HG03442 (cell line): Measurements from ENCODE around the gene TIMM13.
"Not testable (repeated sequence)": the region's sequence is repeated elsewhere in the genome, so short reads cannot be mapped to it uniquely, and the experiment has no call there.

Experiments
- ATAC-seq: cut with Tn5 transposase; IDR thresholded peaks from one replicate; pipeline ENCODE4 v1.9.1; 2021; ENCODE audit warnings: mild to moderate bottlenecking, moderate library complexity; ENCODE audit not compliant: unreplicated experiment

Gene TIMM13

DNA sequence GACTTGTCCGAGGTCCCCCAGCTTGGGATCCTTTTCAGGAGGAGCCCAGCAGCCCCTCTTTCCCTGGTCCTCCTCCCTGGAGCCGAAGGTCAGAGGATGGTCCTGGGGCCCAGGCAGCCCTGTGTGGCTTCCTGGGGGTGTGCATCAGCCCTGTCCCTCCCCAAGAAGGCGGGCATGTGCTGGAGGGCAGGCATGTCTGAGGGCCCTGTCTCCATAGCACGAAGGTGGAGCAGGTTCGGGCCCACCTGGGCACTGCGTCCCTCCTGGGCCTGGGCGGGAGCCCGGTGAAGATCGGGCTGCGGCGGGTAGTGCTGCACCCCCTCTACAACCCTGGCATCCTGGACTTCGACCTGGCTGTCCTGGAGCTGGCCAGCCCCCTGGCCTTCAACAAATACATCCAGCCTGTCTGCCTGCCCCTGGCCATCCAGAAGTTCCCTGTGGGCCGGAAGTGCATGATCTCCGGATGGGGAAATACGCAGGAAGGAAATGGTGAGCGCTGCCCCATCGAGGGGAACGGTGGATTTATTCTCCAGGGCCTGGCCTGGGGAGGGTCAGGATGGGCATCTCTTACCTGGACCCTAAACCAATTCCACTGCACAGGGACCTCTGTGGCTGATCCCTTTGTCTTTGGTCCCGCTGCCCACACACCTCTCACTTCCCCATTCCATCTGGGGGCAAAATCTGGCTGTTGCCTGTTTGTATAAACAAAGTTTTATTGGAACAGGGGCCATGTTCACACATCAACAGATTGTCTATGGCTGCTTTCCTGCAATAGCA lies 10.9 kb downstream of the TIMM13 start:
- no peak for ATAC-seq

- ATAC-seq = no peak
These were observed 11.4 kb downstream of the TIMM13 start for GRCh38 chr19:2415973-2416319.

GRCh38 chr19:2415281-2415972 lies 12.0 kb downstream of the TIMM13 start:
- ATAC-seq = no peak

GRCh38 chr19:2413629-2414028 lies 13.8 kb downstream of the TIMM13 start:
- no peak for ATAC-seq

GRCh38 chr19:2413159-2413558 lies 14.2 kb downstream of the TIMM13 start:
- no peak for ATAC-seq

DNA sequence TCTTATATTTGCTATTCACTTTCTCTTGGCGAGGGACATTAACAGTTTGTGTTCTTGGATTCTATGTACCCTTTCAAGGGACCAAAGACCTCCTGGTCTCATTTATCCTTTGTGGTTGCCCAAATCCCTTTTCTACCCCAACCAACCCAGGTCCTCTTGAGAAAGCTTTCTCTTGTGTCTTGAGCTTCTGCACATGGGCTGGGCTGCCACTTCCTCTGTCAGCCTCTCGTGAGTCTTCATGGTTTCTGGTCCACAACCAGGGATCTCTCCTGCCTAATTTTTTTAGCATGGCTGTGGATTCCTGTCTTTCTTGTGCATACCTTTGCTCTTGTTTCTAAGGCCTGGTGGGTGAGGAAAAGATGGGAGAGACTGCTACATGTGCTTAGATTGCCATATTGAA lies 14.9 kb downstream of the TIMM13 start:
- ATAC-seq = no peak

GRCh38 chr19:2411709-2412108 lies 15.7 kb downstream of the TIMM13 start:
- ATAC-seq = no peak

- ATAC-seq = no peak
These were observed 17.4 kb downstream of the TIMM13 start for GRCh38 chr19:2410023-2410422.

DNA sequence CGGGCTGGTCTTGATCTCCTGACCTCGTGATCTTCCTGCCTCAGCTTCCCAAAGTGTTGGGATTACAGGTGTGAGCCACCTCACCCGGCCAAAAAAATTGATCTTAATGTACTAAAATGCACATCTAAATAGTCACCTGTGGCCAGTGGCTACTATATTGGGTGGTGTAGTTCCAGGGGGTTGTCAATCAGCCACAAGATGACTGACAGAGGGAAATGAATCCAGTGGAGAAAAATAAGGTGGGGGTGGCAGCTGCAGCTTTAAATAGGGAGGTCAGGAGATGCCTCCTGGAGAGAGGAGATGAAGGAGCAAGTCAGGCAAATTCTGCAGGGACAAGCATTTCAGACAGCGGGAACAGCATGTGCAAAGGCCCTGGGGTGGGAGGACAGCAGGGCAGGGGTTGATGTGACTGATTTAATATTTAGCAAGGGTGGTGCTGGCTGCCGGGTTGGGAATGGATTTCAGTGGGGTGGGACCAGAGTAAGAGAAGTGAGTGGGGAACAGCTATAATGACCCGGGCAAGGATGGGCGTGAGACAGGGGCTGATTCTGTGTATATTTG lies 18.0 kb downstream of the TIMM13 start:
- ATAC-seq = no peak

DNA sequence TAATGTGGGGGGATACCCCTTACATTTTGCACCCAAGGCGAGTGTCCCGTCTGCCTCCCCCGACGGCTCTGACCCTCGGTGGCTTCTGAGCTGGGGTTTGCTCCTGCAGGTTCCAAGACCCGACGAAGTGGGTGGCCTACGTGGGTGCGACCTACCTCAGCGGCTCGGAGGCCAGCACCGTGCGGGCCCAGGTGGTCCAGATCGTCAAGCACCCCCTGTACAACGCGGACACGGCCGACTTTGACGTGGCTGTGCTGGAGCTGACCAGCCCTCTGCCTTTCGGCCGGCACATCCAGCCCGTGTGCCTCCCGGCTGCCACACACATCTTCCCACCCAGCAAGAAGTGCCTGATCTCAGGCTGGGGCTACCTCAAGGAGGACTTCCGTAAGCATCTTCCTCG lies 19.1 kb downstream of the TIMM13 start:
- ATAC-seq = no peak

DNA sequence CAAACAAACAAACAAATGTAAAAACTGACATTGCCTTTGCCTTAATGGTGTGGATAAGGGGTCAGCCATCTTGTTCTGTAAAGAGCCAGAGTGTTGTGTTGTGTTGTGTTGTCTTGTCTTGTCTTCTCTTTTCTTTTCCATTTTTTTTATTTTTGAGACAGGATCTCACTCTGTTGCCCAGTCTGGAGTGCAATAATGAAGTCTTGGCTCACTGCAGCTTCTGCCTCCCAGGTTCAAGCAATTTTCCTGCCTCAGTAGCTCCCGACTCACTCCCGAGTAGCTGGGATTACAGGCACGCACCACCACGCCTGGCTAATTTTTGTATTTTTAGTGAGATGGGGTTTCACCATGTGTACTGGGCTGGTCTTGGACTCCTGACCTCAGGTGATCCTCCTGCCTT lies 27.8 kb downstream of the TIMM13 start:
- no peak for ATAC-seq

DNA sequence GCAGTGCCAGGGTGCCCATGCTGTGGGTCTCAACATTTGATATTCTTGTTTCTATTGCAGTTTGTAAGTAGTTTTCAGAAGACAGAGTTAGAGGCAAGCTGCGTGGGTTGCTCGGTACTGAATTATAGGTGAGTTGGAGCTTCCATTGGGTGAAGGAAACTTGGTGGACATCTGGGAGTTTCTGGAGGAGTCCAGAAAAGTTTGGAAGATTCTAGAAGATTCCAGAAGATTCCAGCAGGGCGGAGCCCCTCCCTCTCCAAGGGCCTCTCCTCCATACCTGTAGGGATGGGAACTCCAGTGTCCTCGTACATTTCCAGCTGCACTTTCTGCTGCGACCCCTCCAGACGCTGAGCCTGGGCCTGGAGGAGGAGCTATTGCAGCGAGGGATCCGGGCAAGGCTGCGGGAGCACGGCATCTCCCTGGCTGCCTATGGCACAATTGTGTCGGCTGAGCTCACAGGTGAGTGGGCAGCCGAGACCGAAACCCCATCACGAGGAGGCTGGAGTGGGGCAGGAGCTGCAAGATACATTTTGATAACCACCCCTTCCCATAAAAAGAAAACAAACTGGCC lies 28.6 kb downstream of the TIMM13 start:
- ATAC-seq = no peak

- not testable (repeated sequence) for ATAC-seq
These were observed 30.2 kb downstream of the TIMM13 start for GRCh38 chr19:2397173-2397572.

- not testable (repeated sequence) for ATAC-seq
These were observed 32.0 kb downstream of the TIMM13 start for GRCh38 chr19:2395293-2395829.

- no peak for ATAC-seq
These were observed 32.7 kb downstream of the TIMM13 start for GRCh38 chr19:2394442-2395292.

- no peak for ATAC-seq
These were observed 33.3 kb downstream of the TIMM13 start for GRCh38 chr19:2394054-2394441.

DNA sequence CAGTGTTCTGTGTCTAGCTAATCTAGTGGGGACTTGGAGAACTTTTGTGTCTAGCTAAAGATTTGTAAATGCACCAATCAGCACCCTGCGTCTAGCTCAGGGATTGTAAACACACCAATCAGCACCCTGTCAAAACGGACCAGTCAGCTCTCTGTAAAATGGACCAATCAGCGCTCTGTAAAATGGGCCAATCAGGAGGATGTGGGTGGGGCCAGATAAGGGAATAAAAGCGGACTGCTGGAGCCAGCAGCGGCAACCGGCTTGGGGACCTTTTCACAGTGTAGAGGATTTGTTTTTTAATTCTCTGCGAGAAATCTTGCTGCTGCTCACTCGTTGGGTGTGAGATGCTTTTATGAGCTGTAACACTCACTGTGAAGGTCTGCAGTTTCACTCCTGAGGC lies 34.5 kb downstream of the TIMM13 start:
- ATAC-seq = not testable (repeated sequence)

DNA sequence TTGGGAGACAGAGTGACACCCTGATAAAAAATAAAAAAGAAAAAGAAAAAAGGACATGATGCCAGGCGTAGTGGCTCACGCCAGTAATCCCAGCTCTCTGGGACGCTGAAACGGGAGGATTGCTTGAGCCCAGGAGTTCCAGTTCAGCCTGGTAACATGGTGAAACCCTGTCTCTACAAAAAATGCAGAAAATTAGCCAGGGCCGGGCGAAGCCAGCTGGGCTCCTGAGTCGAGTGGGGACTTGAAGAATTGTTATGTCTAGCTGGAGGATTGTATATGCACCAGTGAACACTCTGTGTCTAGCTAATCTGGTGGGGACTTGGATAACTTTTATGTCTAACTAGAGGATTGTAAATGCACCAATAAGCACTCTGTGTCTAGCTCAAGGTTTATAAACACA lies 35.0 kb downstream of the TIMM13 start:
- no peak for ATAC-seq

- no peak for ATAC-seq
These were observed 36.2 kb downstream of the TIMM13 start for GRCh38 chr19:2391118-2391725.

GRCh38 chr19:2389594-2389993 lies 37.8 kb downstream of the TIMM13 start:
- no peak for ATAC-seq
